GM23338 (cell line): ENCODE results near the gene WFDC10A. TPM values are rescaled to one million over a fixed set of nuclear protein-coding genes. Genes with fewer than 3 reads are reported as not detected.

Experiments used
- ATAC-seq: fragments of 200-7000 bp; cut with Tn5 transposase; 3 replicates; pipeline ENCODE4 v1.9.1; 2020
- DNase-seq: peaks from one replicate; pipeline ENCODE4 v3.0.0-alpha.2; 2015; ENCODE audit warnings: low spot score
- H2AFZ ChIP-seq: fragments of 200-600 bp; sonication (generic); 2 replicates; pipeline ENCODE4 v1.8.0; 2016; ENCODE audit warnings: antibody characterized with exemption, mild to moderate bottlenecking, moderate library complexity
- H3F3A ChIP-seq: fragments of 200-600 bp; sonication (generic); replicated peaks from 2 replicates; pipeline ENCODE4 v1.8.0; 2017; ENCODE audit warnings: antibody characterized with exemption, mixed run types, low read depth
- H3K27ac ChIP-seq: fragments of 200-600 bp; sonication (generic); 2 replicates; pipeline ENCODE4 v1.6.1; 2016; ENCODE audit warnings: low read depth
- H3K27me3 ChIP-seq: fragments of 200-600 bp; sonication (generic); 2 replicates; pipeline ENCODE4 v1.8.0; 2016; ENCODE audit warnings: mild to moderate bottlenecking, mixed run types, moderate library complexity; ENCODE audit not compliant: insufficient read depth
- H3K36me3 ChIP-seq: fragments of 200-600 bp; sonication (generic); 2 replicates; pipeline ENCODE4 v1.8.0; 2016; ENCODE audit warnings: mild to moderate bottlenecking; ENCODE audit not compliant: insufficient read depth
- H3K4me1 ChIP-seq: fragments of 200-600 bp; sonication (generic); 2 replicates; pipeline ENCODE4 v1.8.0; 2016; ENCODE audit warnings: mild to moderate bottlenecking, moderate library complexity; ENCODE audit not compliant: insufficient read depth
- H3K4me2 ChIP-seq: fragments of 200-600 bp; sonication (generic); 2 replicates; pipeline ENCODE4 v1.7.1; 2017; ENCODE audit warnings: mixed run types
- H3K4me3 ChIP-seq: fragments of 200-600 bp; sonication (generic); 2 replicates; pipeline ENCODE4 v1.6.1; 2016; ENCODE audit warnings: mixed run types
- H3K79me2 ChIP-seq: fragments of 200-600 bp; sonication (generic); replicated peaks from 2 replicates; pipeline ENCODE4 v1.8.0; 2017; ENCODE audit warnings: mild to moderate bottlenecking; ENCODE audit not compliant: insufficient read depth
- H3K9me2 ChIP-seq: fragments of 200-600 bp; sonication (generic); 2 replicates; pipeline ENCODE4 v1.8.0; 2017; ENCODE audit not compliant: insufficient read depth
- H4K20me1 ChIP-seq: fragments of 200-600 bp; sonication (generic); replicated peaks from 2 replicates; pipeline ENCODE4 v1.8.0; 2017; ENCODE audit warnings: mild to moderate bottlenecking; ENCODE audit not compliant: insufficient read depth
- H3K27ac Mint-ChIP-seq: 2 replicates; pipeline ENCODE4 v1.8.0; 2020; ENCODE audit warnings: inconsistent platforms, mild to moderate bottlenecking, moderate library complexity, mixed read lengths
- H3K27me3 Mint-ChIP-seq: 3 replicates; pipeline ENCODE4 v1.8.0; 2022; ENCODE audit warnings: low read depth, mild to moderate bottlenecking, moderate library complexity, mixed read lengths, inconsistent platforms; ENCODE audit not compliant: insufficient read depth, poor library complexity
- H3K36me3 Mint-ChIP-seq: 3 replicates; pipeline ENCODE4 v1.8.0; 2021; ENCODE audit warnings: low read depth, mild to moderate bottlenecking, inconsistent platforms, moderate library complexity, mixed read lengths
- H3K4me1 Mint-ChIP-seq: 3 replicates; pipeline ENCODE4 v1.8.0; 2020; ENCODE audit warnings: mild to moderate bottlenecking, inconsistent platforms, mixed read lengths
- H3K4me3 Mint-ChIP-seq: 3 replicates; pipeline ENCODE4 v1.8.0; 2021; ENCODE audit warnings: moderate library complexity, mild to moderate bottlenecking, inconsistent platforms, mixed read lengths
- H3K9me3 Mint-ChIP-seq: 3 replicates; pipeline ENCODE4 v1.8.0; 2020; ENCODE audit warnings: moderate library complexity, mild to moderate bottlenecking, inconsistent platforms, mixed read lengths
- CREB1 ChIP-seq: fragments of 250-450 bp; sonication (Bioruptor Pico); IDR thresholded peaks from 2 replicates; pipeline ENCODE4 v1.5.0; 2020; ENCODE audit warnings: low read depth, mild to moderate bottlenecking, moderate library complexity
- CTCF ChIP-seq, 2 experiments: fragments of 200-600 bp in 1 of 2; sonication (generic) in 1 of 2; conservative IDR thresholded peaks; 2 replicates each; pipeline versions ENCODE4 v1.5.1 to v1.6.1; 2016 to 2017; ENCODE audit warnings: antibody characterized with exemption in 2 of 2, low read depth in 2 of 2, mild to moderate bottlenecking in 2 of 2, moderate library complexity in 1 of 2
- EZH2 ChIP-seq: fragments of 200-600 bp; sonication (generic); IDR thresholded peaks from one replicate; pipeline ENCODE4 v1.8.0; 2017; ENCODE audit warnings: antibody characterized with exemption, mild to moderate bottlenecking, low read depth; ENCODE audit not compliant: unreplicated experiment
- EZH2phosphoT487 ChIP-seq: fragments of 200-600 bp; sonication (generic); IDR thresholded peaks from one replicate; pipeline ENCODE4 v1.8.1; 2018; ENCODE audit warnings: antibody characterized with exemption; ENCODE audit not compliant: unreplicated experiment
- JUNB ChIP-seq: IDR thresholded peaks from one replicate; pipeline ENCODE4 v1.6.1; 2016; ENCODE audit warnings: antibody characterized with exemption; ENCODE audit not compliant: unreplicated experiment
- NANOG ChIP-seq: IDR thresholded peaks from 2 replicates; pipeline ENCODE4 v1.6.1; 2016; ENCODE audit warnings: antibody characterized with exemption, borderline replicate concordance
- POLR2AphosphoS5 ChIP-seq: IDR thresholded peaks from 2 replicates; pipeline ENCODE4 v1.6.1; 2016; ENCODE audit warnings: antibody characterized with exemption, low read depth
- REST ChIP-seq: IDR thresholded peaks from one replicate; pipeline ENCODE4 v1.6.1; 2018; ENCODE audit warnings: antibody characterized with exemption; ENCODE audit not compliant: unreplicated experiment
- STAT1 ChIP-seq: IDR thresholded peaks from one replicate; pipeline ENCODE4 v1.6.1; 2016; ENCODE audit warnings: antibody characterized with exemption; ENCODE audit not compliant: unreplicated experiment
- ZNF114 ChIP-seq: fragments of 250-450 bp; sonication (Bioruptor Pico); IDR thresholded peaks from 2 replicates; pipeline ENCODE4 v1.5.0; 2020; ENCODE audit warnings: mild to moderate bottlenecking, moderate library complexity
- ZNF331 ChIP-seq: fragments of 250-450 bp; sonication (Bioruptor Pico); IDR thresholded peaks from 2 replicates; pipeline ENCODE4 v1.5.0; 2020; ENCODE audit warnings: low read depth, mild to moderate bottlenecking, moderate library complexity
- ZNF462 ChIP-seq: fragments of 250-450 bp; sonication (Bioruptor Pico); IDR thresholded peaks from 2 replicates; pipeline ENCODE4 v1.5.0; 2020; ENCODE audit warnings: mild to moderate bottlenecking, moderate library complexity
- polyA plus RNA-seq: library from polyadenylated mRNA; unstranded; fragments of >200 nt; fragmentation: Nextera tagmentation; extraction: Ambion mirVana; gene quantifications from 2 replicates; pipeline ENCODE4 v1.2.1, GENCODE V29; 2016
- total RNA-seq: library from RNA; depleted of rRNA; stranded (reverse); fragments of >200 nt; shearing (Covaris generic); gene quantifications from 2 replicates; pipeline ENCODE4 v1.2.3, GENCODE V29; 2014
- TF ChIP-seq, protein P1 (sequence below): IDR thresholded peaks from 2 replicates; pipeline ENCODE4 v1.6.1; 2016; ENCODE audit warnings: antibody characterized with exemption

Gene WFDC10A
- total and polyA plus RNA-seq, 2 experiments from 2014 or later = not detected

DNA sequence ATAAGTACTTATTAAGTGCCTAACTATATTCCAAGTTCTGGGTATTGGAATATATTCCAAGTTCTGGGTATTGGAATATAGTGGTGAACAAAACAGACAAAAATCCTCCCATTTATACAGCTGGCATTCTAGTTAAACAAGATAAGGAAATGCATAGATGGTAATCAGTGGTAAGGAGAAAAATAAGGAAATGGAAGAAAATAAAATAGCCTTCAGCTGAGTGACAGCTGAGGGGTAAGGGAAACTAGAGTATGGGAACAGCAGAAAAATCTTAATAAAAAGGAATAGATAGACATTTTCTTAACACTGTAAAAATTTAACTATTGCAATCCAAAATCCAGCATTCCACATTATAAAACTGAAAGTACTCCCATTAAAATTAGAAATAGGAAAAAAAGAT lies 17.2 kb upstream of the WFDC10A start:
- TF ChIP-seq, protein P1, sequence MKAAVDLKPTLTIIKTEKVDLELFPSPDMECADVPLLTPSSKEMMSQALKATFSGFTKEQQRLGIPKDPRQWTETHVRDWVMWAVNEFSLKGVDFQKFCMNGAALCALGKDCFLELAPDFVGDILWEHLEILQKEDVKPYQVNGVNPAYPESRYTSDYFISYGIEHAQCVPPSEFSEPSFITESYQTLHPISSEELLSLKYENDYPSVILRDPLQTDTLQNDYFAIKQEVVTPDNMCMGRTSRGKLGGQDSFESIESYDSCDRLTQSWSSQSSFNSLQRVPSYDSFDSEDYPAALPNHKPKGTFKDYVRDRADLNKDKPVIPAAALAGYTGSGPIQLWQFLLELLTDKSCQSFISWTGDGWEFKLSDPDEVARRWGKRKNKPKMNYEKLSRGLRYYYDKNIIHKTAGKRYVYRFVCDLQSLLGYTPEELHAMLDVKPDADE = no peak
- TF ChIP-seq POLR2AphosphoS5 = no peak
- TF ChIP-seq ZNF331 (CRISPR knock-in tag) = no peak
- no peak for TF ChIP-seq REST
- TF ChIP-seq ZNF462 (CRISPR knock-in tag) = no peak
- no peak for TF ChIP-seq ZNF114 (CRISPR knock-in tag)
- TF ChIP-seq JUNB = no peak
- no peak for TF ChIP-seq STAT1
- no peak for TF ChIP-seq EZH2phosphoT487
- no peak for TF ChIP-seq CREB1 (CRISPR knock-in tag)
- no peak for TF ChIP-seq CTCF (conservative IDR thresholded peaks at IDR 0.05; ENCODE audit: low read depth in 2 of 2)
- TF ChIP-seq EZH2 = no peak
- no peak for TF ChIP-seq NANOG
- no peak overlapping the region for H2AFZ ChIP-seq
- no peak for DNase-seq

More for the DNA sequence above, 17.2 kb upstream of the WFDC10A start:
- no peak overlapping the region for H3K4me3 Mint-ChIP-seq
- H4K20me1 ChIP-seq = no peaks in the 10 kb centered on the region
- peaks cover 11% of the 10 kb centered on the region; the same call in 1 of the 2 replicates for H3K4me1 ChIP-seq
- peaks cover 5% of the 10 kb centered on the region for H3K36me3 Mint-ChIP-seq
- no peak for ATAC-seq
- no peak overlapping the region for H3K4me3 ChIP-seq
- no peak overlapping the region for H3K4me2 ChIP-seq
- no peaks in the 10 kb centered on the region for H3K27me3 Mint-ChIP-seq
- no peaks in the 10 kb centered on the region for H3K36me3 ChIP-seq
- no peaks in the 10 kb centered on the region for H3K79me2 ChIP-seq
- H3K27me3 ChIP-seq = no peaks in the 10 kb centered on the region
- no peak overlapping the region for H3K27ac ChIP-seq
- no peaks in the 10 kb centered on the region for H3F3A ChIP-seq
- H3K9me3 Mint-ChIP-seq = peaks cover 11% of the 10 kb centered on the region
- H3K4me1 Mint-ChIP-seq = peaks cover 10% of the 10 kb centered on the region; the same call in 2 of the 3 replicates
- no peak overlapping the region for H3K27ac Mint-ChIP-seq
- peaks cover 25% of the 10 kb centered on the region for H3K9me2 ChIP-seq
